NCI-H510A treated with DMSO at 0.1 percent for 48 hours (cell line): ENCODE results near the gene PTPN20.
"Not testable (repeated sequence)": the region's sequence is repeated elsewhere in the genome, so short reads cannot be mapped to it uniquely, and the experiment has no call there.

Experiments used
- DNase-seq: peaks from one replicate; lab custom pipeline; 2025; lab: John Stamatoyannopoulos, UW

The PTPN20 gene

DNA sequence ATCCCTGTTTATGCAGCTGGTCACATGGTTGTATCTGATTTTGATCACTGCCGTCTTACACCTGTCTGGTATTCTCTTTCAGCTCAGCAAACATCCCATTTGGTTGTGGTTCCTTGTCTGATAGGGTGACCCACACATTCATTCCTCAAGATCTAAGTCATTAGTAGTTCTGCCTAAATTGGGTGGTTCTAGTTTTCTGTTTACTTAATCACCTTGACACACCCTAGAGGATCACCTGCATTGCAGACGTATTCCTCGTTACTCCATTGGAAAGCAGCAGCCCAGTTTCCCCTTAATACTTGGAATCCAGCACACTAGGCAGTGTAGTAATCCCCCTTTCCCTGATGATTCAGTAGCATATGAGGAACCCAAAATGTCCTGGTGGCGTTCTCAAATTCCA lies 41.3 kb downstream of the PTPN20 start:
- not testable (repeated sequence) for DNase-seq

- not testable (repeated sequence) for DNase-seq
Measured at GRCh38 chr10:46960742-46961141, 49.5 kb downstream of the PTPN20 start.

- not testable (repeated sequence) for DNase-seq
Measured at GRCh38 chr10:46963356-46963755, 52.1 kb downstream of the PTPN20 start.

- not testable (repeated sequence) for DNase-seq
Measured at GRCh38 chr10:46967013-46967412, 55.8 kb downstream of the PTPN20 start.

DNA sequence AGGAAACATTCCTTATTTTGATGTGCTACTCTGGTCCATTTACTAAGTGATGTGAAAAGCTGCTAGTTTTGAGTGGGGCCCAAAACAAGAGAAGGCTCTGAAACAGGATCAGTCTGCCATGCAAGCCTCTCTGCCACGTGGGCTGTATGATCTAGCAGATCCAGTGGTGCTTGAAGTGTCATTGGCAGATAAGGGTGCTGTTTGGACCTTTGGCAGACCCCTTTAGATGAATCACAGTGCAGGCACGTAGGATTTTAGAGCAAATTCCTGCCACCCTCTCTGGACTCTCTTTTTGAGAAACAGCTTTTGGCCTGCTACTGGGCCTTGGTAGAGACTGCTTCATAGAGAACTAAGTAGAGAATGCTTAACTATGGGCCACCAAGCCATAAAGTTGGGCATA lies 69.0 kb downstream of the PTPN20 start:
- DNase-seq: not testable (repeated sequence)

DNA sequence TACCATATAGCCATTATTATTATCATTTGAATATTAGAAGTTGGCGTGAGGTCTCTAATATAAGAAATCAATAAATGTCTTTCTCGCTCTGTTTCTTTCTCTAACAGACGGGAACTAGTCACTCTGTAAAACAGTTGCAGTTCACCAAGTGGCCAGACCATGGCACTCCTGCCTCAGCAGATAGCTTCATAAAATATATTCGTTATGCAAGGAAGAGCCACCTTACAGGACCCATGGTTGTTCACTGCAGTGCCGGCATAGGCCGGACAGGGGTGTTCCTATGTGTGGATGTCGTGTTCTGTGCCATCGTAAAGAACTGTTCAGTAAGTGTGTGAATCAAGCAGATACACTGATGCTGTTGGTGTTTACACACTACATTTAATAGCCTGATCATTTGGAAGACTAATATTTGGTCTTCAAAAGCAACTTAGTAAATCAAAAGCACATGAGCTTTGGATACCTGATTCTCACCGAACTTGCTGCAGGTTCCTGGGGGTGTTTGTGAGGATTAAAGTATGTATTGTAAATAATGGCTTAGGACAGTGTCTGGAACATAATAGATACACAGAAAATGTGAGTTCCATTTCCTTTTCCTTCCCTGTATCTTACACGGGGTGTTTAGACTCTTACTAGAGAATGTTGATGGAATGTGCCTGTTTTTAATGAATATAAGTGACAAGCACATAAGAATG lies 76.2 kb downstream of the PTPN20 start:
- not testable (repeated sequence) for DNase-seq

DNA sequence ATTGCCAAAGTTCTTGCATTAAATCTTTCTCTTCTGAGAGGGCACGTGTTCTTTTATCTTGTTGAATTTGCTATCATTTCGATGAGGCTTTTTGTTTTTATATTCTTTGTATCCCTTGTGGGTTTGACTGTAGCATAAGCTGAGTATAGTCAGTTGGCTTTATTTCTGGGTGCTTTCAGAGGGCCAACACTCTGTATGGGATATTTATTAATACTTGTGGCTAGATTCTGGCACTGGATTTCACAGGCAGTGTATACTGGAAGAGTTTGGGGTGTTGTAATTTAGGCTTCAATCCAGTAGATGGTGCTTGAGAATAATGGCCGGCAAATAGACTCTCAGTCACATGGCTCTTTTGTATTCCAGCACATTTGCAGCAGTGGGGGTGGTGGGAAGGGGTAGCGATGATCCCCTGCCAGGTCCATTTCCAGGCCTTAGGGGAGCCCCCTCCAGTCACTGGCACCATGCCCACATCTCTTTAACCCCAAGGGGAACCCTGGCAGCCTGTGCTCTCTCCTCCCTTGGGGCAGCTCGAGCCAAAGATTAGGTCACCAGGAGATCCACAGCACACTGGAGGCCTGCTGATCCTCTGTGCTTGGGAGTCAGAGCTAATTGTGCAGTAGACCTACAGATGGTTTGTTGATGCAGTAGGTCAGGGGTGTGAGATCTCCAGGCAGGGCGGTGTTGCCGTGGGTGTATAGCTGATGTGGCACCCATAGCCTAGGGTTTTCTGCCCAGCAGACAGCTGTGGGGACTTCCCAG lies 81.8 kb downstream of the PTPN20 start:
- no peak for DNase-seq

- no peak for DNase-seq
Measured at GRCh38 chr10:46995234-46995633, 84.0 kb downstream of the PTPN20 start.

- DNase-seq: no peak
Measured at GRCh38 chr10:46998192-46998591, 87.0 kb downstream of the PTPN20 start.

DNA sequence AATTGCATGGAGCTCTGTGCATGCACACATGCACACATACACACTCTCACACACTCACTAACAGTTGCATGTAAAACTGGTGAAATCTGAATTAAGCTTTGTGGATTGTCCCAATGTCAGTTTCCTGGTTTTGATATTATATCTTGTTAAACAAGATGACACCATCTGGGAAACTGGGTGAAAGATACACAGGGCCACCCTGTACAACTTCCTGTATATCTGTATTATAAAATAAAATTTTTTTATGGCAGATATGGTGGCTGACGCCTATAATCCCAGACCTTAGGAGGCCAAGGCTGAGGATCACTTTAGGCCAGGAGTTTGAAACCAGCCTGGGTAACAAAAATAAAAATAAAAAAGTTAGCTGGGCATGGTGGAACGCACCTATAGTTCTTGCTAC lies 87.4 kb downstream of the PTPN20 start:
- no peak for DNase-seq

GRCh38 chr10:46999217-46999616 lies 88.0 kb downstream of the PTPN20 start:
- DNase-seq: no peak

- no peak for DNase-seq
Measured at GRCh38 chr10:47008769-47009168, 97.5 kb downstream of the PTPN20 start.

DNA sequence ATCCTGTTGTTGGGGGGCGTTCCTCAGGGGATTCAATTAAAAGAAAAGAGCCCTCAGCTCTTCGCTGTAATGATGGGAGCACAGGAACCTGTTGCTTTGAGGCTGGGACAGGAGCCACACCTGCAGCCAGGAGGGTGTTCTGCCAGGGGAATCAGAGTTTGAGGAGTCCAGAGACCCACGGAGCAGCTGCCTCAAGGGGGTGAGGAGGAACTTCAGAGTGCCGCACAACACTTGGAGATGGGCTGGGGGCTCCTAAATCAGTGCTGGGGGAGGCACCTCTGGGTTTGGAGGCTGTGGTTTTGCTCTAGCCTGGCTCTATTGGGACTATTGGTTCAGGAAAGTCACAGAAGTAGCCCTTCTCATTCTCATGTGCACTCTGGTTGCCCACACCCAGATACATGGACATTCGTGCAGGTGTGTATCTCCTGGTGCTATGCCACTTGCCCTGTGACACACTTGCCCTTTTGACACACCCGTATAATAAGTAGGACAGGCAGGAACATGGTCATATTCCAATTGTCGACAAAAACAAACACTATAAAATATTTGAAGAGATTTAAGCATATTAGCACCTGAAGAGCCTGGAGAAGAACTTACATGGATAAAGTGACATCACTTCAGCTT lies 98.1 kb downstream of the PTPN20 start:
- DNase-seq: no peak

DNA sequence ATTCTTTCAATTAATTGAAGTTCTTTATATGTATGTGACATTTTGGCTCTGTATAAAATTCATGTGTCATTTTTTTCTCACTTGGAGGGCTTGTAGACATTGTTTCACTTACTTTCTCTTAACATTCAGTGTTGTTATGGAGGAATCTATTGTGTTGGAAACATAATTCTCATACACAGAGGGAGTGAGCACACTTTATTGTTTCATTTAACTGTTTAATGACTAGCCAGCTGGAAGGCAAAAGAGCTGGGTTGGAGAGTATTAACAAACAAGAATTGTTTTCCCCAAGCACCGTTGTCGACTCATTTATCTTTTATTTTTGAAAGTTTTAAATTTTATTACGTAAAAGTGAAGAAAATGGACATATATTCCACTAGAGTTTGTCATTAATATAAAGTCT lies 98.8 kb downstream of the PTPN20 start:
- DNase-seq: no peak

DNA sequence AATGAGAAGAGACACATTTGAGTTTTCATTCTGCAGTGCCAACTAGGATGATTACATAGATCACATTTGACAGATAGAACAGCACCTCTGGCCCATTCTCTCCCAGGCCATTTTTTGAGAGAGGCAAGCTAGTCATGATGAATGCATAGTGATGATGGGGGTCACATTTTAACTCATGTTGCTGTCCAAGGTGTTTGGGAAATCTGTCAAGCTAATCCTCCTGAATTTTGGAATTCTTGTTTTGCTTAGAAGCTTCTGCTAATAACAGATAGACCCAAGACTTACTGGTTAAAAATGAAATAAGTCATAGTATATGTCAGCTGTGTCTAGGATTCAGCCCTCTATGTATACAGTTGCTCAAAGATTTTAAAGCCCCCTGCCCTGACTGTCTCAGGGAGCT lies 101.0 kb downstream of the PTPN20 start:
- DNase-seq: no peak

DNA sequence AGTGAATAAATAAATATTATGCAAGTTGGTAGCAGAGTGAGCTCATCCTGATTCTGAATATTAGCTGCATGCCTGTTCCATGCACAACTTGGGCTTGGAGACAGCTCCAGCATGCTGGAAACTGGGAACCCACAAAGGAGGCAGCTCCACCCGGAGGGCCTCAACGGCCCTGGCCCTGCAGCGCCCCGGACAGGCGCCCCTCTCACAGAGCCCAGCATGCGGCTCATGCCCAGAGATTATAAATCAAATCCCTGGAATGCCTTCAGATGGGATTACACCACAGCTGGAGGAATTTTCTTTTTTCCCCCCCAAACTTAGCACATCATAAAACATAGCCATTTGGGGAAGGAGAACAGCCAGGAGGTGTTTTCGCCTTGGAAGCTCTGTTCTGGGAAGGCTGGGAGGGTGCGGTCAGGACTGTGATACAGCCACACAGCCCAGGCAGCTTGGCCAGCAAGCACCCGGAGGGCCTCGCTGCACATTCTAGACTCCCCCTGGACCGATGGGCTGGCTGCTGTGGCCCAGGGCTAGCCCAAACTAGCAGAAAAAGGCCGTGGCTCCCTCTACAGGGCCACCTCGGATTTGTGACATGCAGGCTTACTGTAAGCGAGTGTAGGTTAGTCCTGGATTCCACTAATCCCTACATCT lies 102.4 kb downstream of the PTPN20 start:
- no peak for DNase-seq

- DNase-seq: no peak
Measured at GRCh38 chr10:47015404-47015803, 104.2 kb downstream of the PTPN20 start.

- DNase-seq: no peak
Measured at GRCh38 chr10:47016564-47016963, 105.3 kb downstream of the PTPN20 start.

DNA sequence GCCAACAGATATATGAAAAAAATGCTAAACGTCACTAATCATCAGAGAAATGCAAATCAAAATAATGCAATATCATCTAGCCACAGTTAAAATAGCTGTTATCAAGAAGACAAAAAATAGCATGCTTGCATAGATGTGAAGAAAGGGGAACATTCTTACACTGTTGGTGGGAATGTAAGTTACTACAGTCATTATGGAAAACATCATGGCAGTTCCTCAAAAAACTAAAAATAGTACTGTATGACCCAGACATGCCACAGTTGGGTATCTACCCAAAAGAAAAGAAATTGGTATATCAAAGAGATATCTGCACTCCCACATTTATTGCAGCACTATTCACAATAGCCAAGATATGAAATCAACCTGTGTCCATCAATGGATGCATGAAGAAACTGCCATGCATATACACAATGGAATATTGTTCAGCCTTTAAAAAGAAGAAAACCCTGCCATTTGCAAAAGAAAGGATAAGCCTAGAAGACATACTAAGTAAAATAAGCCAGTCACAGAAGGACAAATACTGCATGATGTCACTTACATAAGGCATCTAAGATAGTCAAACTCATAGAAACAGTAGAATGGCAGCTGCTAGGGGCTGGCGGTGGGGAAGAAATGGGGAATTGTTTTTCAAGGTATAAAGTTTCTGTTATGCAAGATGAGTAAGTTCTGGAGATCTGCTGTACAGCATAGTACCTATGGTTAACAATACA lies 107.0 kb downstream of the PTPN20 start:
- DNase-seq: no peak

DNA sequence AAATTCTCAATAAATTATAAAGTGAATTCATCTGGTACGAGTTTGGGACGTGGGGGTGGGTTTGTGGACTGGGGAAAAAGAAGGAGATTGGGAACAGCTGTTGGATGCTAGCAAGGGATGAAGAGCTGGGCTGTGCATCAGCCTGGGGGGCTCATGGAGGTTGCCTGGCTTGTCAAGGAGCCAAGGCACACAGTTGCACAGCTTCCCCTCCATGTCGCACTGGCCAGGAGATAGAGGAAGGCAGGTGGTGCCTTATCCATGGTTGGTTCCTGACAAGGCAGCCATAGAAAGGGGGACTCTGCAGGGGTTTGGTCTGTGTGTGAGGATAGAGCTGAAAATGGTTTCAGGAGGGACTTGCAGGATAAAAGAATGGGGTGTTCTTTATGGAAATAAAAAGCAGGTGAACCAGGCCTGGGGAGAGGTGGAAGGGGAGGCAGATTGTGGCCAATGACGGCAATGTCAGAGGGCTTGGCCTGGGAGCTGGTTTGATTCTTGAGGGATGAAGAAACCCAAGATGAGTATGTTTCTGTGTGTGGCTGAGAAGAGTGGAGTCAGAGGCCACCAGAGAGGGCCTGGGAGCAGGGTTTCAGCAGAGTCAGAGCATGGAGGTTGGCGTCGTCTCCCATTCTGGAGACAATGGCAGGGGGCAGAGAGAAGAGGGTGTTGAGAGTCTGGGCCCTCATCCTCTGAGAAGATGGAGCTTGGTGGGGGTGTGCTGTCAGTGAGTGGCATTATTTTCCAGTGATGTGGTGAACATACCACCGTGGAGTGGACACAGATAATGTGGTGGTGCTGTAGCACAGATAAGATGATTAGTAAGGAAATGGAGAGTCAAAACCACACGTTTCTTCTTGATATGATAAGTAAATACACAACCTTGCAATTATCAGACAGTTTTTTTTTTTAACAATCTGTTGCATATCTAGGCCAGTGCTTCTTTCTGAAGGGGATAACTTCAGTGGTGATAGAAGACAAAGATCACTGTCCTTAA lies 108.2 kb downstream of the PTPN20 start:
- no peak for DNase-seq

DNA sequence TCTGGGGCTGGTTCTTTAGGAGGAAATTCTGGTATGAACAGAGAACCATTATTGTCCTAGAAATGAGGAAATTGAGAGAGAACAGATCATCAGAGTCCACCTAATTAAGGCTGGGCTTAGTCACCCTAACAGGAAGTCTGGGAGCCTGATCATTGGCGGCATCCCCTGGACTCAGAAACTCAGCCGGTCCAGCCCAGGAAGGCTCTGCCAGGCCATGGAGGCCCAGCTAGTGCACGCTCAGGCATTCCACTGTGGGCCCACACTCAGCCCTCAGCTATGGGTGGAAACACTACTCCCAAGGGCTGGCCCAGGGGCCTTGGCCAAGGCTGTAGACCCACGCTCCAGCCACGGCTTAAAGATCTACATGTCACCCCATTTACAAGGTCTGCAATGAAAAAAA lies 109.2 kb downstream of the PTPN20 start:
- DNase-seq: no peak
